Body of pancreas (tissue), 4 donors: ENCODE data around the gene TUBA3C.

Experiments used
- POLR2A ChIP-seq, 3 donors: fragments of 450-650 bp; IDR thresholded peaks; one replicate each; pipeline ENCODE4 v1.6.1; 2016; ENCODE audit warnings: antibody characterized with exemption in 3 of 3, mild to moderate bottlenecking in 2 of 3
- TF ChIP-seq, protein P1 (sequence below), 7 experiments: fragments of 450-650 bp in 4 of 7; fragments of 200-600 bp in 3 of 7; sonication (generic) in 3 of 7; IDR thresholded peaks; one replicate each; pipeline ENCODE4 v1.5.1; 2016 to 2019; ENCODE audit warnings: antibody characterized with exemption in 7 of 7

- TF ChIP-seq, protein P1, sequence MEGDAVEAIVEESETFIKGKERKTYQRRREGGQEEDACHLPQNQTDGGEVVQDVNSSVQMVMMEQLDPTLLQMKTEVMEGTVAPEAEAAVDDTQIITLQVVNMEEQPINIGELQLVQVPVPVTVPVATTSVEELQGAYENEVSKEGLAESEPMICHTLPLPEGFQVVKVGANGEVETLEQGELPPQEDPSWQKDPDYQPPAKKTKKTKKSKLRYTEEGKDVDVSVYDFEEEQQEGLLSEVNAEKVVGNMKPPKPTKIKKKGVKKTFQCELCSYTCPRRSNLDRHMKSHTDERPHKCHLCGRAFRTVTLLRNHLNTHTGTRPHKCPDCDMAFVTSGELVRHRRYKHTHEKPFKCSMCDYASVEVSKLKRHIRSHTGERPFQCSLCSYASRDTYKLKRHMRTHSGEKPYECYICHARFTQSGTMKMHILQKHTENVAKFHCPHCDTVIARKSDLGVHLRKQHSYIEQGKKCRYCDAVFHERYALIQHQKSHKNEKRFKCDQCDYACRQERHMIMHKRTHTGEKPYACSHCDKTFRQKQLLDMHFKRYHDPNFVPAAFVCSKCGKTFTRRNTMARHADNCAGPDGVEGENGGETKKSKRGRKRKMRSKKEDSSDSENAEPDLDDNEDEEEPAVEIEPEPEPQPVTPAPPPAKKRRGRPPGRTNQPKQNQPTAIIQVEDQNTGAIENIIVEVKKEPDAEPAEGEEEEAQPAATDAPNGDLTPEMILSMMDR (IDR thresholded peaks at IDR 0.05), result no peak
- no peak for TF ChIP-seq POLR2A (IDR thresholded peaks at IDR 0.05)
Observed at GRCh38 chr13:19182536-19182935, 912 bp upstream of the TUBA3C start.
